DOHH2 (cell line): ENCODE measurements around the gene PZP.

ENCODE experiments used
- H3F3A ChIP-seq: fragments of 200-600 bp; sonication (generic), shearing (Covaris generic); 2 replicates; pipeline ENCODE4 v1.6.0; 2016; ENCODE audit warnings: antibody characterized with exemption, mild to moderate bottlenecking; ENCODE audit not compliant: control insufficient read depth, insufficient read depth
- H3K27ac ChIP-seq: fragments of 200-600 bp; sonication (generic); 2 replicates; pipeline ENCODE4 v1.5.1; 2014; ENCODE audit warnings: low read depth, mild to moderate bottlenecking, low read length, moderate library complexity
- H3K27me3 ChIP-seq: fragments of 200-600 bp; sonication (generic); 2 replicates; pipeline ENCODE4 v1.6.1; 2014; ENCODE audit warnings: mild to moderate bottlenecking, low read length, mixed read lengths; ENCODE audit not compliant: control insufficient read depth
- H3K36me3 ChIP-seq: fragments of 200-600 bp; sonication (generic); 2 replicates; pipeline ENCODE4 v1.6.1; 2014; ENCODE audit warnings: mild to moderate bottlenecking, low read length, moderate library complexity, mixed read lengths; ENCODE audit not compliant: control insufficient read depth
- H3K4me1 ChIP-seq: fragments of 200-600 bp; sonication (generic); 2 replicates; pipeline ENCODE4 v1.6.1; 2014; ENCODE audit warnings: mild to moderate bottlenecking, low read length, mixed read lengths; ENCODE audit not compliant: control insufficient read depth
- H3K4me2 ChIP-seq: fragments of 200-600 bp; sonication (generic); 2 replicates; pipeline ENCODE4 v1.6.0; 2014; ENCODE audit warnings: mild to moderate bottlenecking, low read length, moderate library complexity
- H3K4me3 ChIP-seq: fragments of 200-600 bp; sonication (generic); 2 replicates; pipeline ENCODE4 v1.5.1; 2014; ENCODE audit warnings: mild to moderate bottlenecking, low read length, mixed read lengths
- H3K79me2 ChIP-seq: fragments of 200-600 bp; sonication (generic); 2 replicates; pipeline ENCODE4 v1.6.1; 2014; ENCODE audit warnings: mild to moderate bottlenecking, low read length, mixed read lengths; ENCODE audit not compliant: control insufficient read depth
- H3K9me2 ChIP-seq: fragments of 200-600 bp; sonication (generic); replicated peaks from 2 replicates; pipeline ENCODE4 v1.6.1; 2014; ENCODE audit warnings: mild to moderate bottlenecking, low read length, mixed read lengths; ENCODE audit not compliant: control insufficient read depth
- H3K9me3 ChIP-seq: fragments of 200-600 bp; sonication (generic); 2 replicates; pipeline ENCODE4 v1.6.1; 2014; ENCODE audit warnings: antibody characterized with exemption, low read length, mixed read lengths; ENCODE audit not compliant: control insufficient read depth, insufficient read depth
- H4K20me1 ChIP-seq: fragments of 200-600 bp; sonication (generic); 2 replicates; pipeline ENCODE4 v1.6.0; 2014; ENCODE audit warnings: low read depth, mild to moderate bottlenecking, antibody characterized with exemption, low read length, moderate library complexity; ENCODE audit not compliant: control insufficient read depth, insufficient read depth
- EZH2phosphoT487 ChIP-seq: fragments of 200-600 bp; sonication (generic); IDR thresholded peaks from 2 replicates; pipeline ENCODE4 v1.6.1; 2017; ENCODE audit warnings: borderline replicate concordance, mild to moderate bottlenecking, antibody characterized with exemption, low read length, moderate library complexity, mixed read lengths
- TF ChIP-seq, protein P1 (sequence below): fragments of 200-600 bp; sonication (generic); IDR thresholded peaks from one replicate; pipeline ENCODE4 v1.5.1; 2014; ENCODE audit warnings: antibody characterized with exemption, mild to moderate bottlenecking, low read depth, low read length; ENCODE audit not compliant: poor library complexity, severe bottlenecking

The PZP gene

DNA sequence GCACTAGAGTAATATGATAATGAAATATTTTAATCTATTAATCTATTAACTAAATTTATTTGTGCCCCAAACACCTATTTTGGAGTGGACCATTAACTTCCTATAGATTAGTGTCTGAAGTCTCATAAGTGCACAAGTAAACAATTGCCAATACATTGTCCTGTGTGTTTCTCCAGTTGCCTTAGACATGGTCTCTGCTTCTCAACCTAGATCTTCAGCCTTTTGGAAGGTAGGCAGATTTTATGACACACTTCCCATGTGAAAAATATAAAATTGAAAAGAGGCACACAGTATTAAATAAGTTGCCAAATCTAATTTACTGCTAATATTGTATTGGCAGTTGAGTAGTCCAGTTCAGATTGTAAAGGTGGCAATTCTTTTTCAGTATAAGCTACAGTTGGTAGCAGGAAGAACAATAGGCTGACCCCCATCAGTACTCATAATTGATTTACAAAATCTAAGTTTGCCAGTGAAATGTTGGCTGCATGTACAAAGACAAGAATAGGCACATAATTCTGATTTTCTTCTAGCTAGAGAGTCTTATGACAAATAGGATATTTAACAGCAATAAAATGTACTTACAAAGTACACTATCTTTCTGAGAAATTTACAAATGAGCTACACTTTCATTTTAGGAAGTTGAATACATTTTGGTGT is 103.3 kb downstream of the PZP start:
- no peaks in the 10 kb centered on the region for H3K79me2 ChIP-seq
- H3K4me2 ChIP-seq: no peak overlapping the region
- no peaks in the 10 kb centered on the region for H3K9me3 ChIP-seq
- no peaks in the 10 kb centered on the region for H4K20me1 ChIP-seq
- H3K27ac ChIP-seq: no peak overlapping the region
- H3F3A ChIP-seq: no peaks in the 10 kb centered on the region
- no peak overlapping the region for H3K4me3 ChIP-seq
- peaks cover 5% of the 10 kb centered on the region; the same call in 1 of the 2 replicates for H3K27me3 ChIP-seq
- TF ChIP-seq, protein P1, sequence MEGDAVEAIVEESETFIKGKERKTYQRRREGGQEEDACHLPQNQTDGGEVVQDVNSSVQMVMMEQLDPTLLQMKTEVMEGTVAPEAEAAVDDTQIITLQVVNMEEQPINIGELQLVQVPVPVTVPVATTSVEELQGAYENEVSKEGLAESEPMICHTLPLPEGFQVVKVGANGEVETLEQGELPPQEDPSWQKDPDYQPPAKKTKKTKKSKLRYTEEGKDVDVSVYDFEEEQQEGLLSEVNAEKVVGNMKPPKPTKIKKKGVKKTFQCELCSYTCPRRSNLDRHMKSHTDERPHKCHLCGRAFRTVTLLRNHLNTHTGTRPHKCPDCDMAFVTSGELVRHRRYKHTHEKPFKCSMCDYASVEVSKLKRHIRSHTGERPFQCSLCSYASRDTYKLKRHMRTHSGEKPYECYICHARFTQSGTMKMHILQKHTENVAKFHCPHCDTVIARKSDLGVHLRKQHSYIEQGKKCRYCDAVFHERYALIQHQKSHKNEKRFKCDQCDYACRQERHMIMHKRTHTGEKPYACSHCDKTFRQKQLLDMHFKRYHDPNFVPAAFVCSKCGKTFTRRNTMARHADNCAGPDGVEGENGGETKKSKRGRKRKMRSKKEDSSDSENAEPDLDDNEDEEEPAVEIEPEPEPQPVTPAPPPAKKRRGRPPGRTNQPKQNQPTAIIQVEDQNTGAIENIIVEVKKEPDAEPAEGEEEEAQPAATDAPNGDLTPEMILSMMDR: no peak
- TF ChIP-seq EZH2phosphoT487: no peak
- no peaks in the 10 kb centered on the region for H3K4me1 ChIP-seq
- no peaks in the 10 kb centered on the region for H3K9me2 ChIP-seq
- H3K36me3 ChIP-seq: no peaks in the 10 kb centered on the region

- no peaks in the 10 kb centered on the region for H3K9me2 ChIP-seq
- no peaks in the 10 kb centered on the region for H3K9me3 ChIP-seq
- H4K20me1 ChIP-seq: no peaks in the 10 kb centered on the region
- no peaks in the 10 kb centered on the region for H3K79me2 ChIP-seq
- TF ChIP-seq, protein P1: no peak
- no peak for TF ChIP-seq EZH2phosphoT487
- no peaks in the 10 kb centered on the region for H3K36me3 ChIP-seq
- H3K4me2 ChIP-seq: no peak overlapping the region
- H3K27me3 ChIP-seq: no peaks in the 10 kb centered on the region
- no peak overlapping the region for H3K27ac ChIP-seq
- H3F3A ChIP-seq: no peaks in the 10 kb centered on the region
- H3K4me3 ChIP-seq: no peak overlapping the region
- no peaks in the 10 kb centered on the region for H3K4me1 ChIP-seq
Measured at GRCh38 chr12:9104087-9104486, 104.1 kb downstream of the PZP start.

DNA sequence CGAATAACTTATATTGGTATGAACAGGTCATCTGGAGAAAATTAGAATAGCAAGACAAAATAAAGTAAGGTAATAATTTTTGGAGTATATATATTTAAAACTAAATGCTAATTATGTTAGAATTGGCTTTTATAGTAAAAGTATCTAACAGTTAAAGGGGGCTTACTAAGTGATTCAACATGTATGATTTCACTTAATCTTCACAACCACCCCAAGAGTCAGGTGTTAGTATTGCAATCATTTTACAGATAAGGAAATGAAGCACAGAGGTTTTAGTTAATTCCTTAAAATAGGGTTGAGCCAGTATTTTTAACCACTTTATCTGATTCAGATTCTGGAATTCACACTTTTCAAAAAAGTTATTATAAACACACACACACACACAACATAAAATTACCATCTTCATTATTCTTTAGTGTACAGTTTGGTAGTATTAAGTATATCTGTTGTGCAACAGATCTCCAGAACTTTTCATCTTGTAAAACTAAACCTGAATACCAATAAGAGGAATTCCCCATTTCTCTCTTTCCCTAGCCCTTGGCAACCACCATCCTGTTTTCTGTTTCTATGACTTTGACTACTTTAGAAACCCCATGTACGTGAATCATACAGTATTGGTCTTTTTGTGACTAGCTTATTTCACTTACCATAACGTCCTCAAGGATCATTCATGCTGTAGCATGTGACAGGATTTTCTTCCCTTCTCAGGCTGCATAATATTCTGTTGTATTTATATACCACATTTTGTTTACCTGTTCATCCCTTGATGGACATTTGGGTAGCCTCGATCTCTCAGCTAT is 104.9 kb downstream of the PZP start:
- Histone ChIP-seq H3K79me2 (no peaks in the 10 kb centered on the region), H3F3A (no peaks in the 10 kb centered on the region), H3K9me2 (no peaks in the 10 kb centered on the region), H3K9me3 (no peaks in the 10 kb centered on the region), H3K27me3 (no peaks in the 10 kb centered on the region), H3K36me3 (no peaks in the 10 kb centered on the region), H4K20me1 (no peaks in the 10 kb centered on the region), H3K27ac (no peak overlapping the region), H3K4me2 (no peak overlapping the region), H3K4me1 (no peaks in the 10 kb centered on the region), H3K4me3 (no peak overlapping the region)
- TF ChIP-seq, protein P1: no peak
- TF ChIP-seq EZH2phosphoT487: no peak
